Mammary epithelial cell (primary cell): ENCODE data around the gene FKBP9.
"Not testable (repeated sequence)": the region's sequence is repeated elsewhere in the genome, so short reads cannot be mapped to it uniquely, and the experiment has no call there.

ENCODE experiments used
- CTCF ChIP-seq, 2 donors: IDR thresholded peaks in 1 of 2; conservative IDR thresholded peaks in 1 of 2; 2 replicates each; pipeline ENCODE4 v1.5.1; 2011 to 2012; ENCODE audit warnings: inconsistent platforms in 2 of 2, low read length in 2 of 2, mild to moderate bottlenecking in 2 of 2, control low read depth in 1 of 2, low read depth in 1 of 2; ENCODE audit not compliant: insufficient read depth in 1 of 2; ENCODE audit errors: extremely low read depth in 1 of 2
- EZH2 ChIP-seq: IDR thresholded peaks from 2 replicates; pipeline ENCODE4 v1.6.1; 2012; ENCODE audit warnings: low read length, inconsistent platforms, borderline replicate concordance

- TF ChIP-seq CTCF (conservative IDR thresholded peaks at IDR 0.05 in 1 of 2, IDR thresholded peaks at IDR 0.05 in 1 of 2; ENCODE audit: extremely low read depth in 1 of 2, insufficient read depth in 1 of 2, low read depth in 1 of 2, low read length in 2 of 2) = peak in 1 of 2 donors; percentile 38
- not testable (repeated sequence) for TF ChIP-seq EZH2
These were observed 7.4 kb downstream of the FKBP9 start for GRCh38 chr7:32964461-32965159.
